ENCODE results near the gene ZNF3.

- TF ChIP-seq GATA2 (IDR thresholded peaks at IDR 0.05; ENCODE audit: low read depth, low read length): no peak
- no peak for TF ChIP-seq GATA3 (IDR thresholded peaks at IDR 0.05; ENCODE audit: low read depth, low read length)
Observed at GRCh38 chr7:100085515-100085914, 4.0 kb upstream of the ZNF3 start.
